K562 (cell line): ENCODE measurements around the gene COLQ. TPM values are rescaled to one million over a fixed set of nuclear protein-coding genes. Genes with fewer than 3 reads are reported as not detected.
A peak's percentile ranks its signal among the peaks of the same experiment; 100 is the strongest.

Experiments used
- ATAC-seq: fragments of 200-7000 bp; cut with Tn5 transposase; 3 replicates; pipeline ENCODE4 v1.9.1; 2020; ENCODE audit warnings: moderate library complexity
- BruUV-seq: library from RNA; stranded (reverse); fragments of 400-500 nt; replicated peaks from 2 replicates; lab custom pipeline; 2021; lab: Mats Ljungman, UMichigan
- CTCF ChIA-PET: fragments of 300-600 bp; formaldehyde crosslinking; extraction: SDS; loops from one replicate; lab custom pipeline; 2021; ENCODE audit warnings: low intra/inter-chr PET ratio; lab: Yijun Ruan, JAX
- POLR2A ChIA-PET: fragments of 300-600, 350-650 bp; sonication (Branson Sonifier 250); formaldehyde crosslinking; extraction: SDS; loops from one replicate; lab custom pipeline; 2021; ENCODE audit warnings: antibody characterized with exemption, inconsistent platforms; lab: Yijun Ruan, JAX
- DNase-seq, 4 experiments: peaks; one replicate each; pipeline versions ENCODE4 v3.0.0 to v3.0.0-alpha.2; 2011 to 2018; ENCODE audit warnings: low spot score in 3 of 4, mixed read lengths in 3 of 4; ENCODE audit errors: extremely low read depth in 1 of 4
- FAIRE-seq: peaks from 2 replicates; lab custom pipeline; 2011; peaks lifted over from hg19 to GRCh38; lab: Jason Lieb, UNC
- H2AFZ ChIP-seq: 2 replicates; pipeline ENCODE4 v1.6.0; 2011; ENCODE audit warnings: low read depth, low read length, control low read depth, inconsistent platforms
- H3K27ac ChIP-seq: fragments of 200-600 bp; 3 replicates; pipeline ENCODE4 v1.8.0; 2011; ENCODE audit warnings: low read depth, mild to moderate bottlenecking, control low read depth, inconsistent platforms, low read length, moderate library complexity, mixed read lengths; ENCODE audit errors: extremely low read depth
- H3K27me3 ChIP-seq, 2 experiments: fragments of 300-600 bp in 1 of 2; 2 replicates in 1 of 2; 3 replicates in 1 of 2; pipeline versions ENCODE4 v1.6.0 to v1.8.0; 2011; ENCODE audit warnings: inconsistent platforms in 2 of 2, low read length in 2 of 2, mild to moderate bottlenecking in 1 of 2, mixed read lengths in 1 of 2, moderate library complexity in 1 of 2; ENCODE audit not compliant: control insufficient read depth in 2 of 2, insufficient read depth in 2 of 2
- H3K36me3 ChIP-seq: fragments of 300-600 bp; 3 replicates; pipeline ENCODE4 v1.8.0; 2011; ENCODE audit warnings: mild to moderate bottlenecking, low read length, inconsistent platforms; ENCODE audit not compliant: control insufficient read depth, insufficient read depth
- H3K4me1 ChIP-seq, 2 experiments: fragments of 200-600 bp in 1 of 2; replicated peaks in 1 of 2; 2 replicates in 1 of 2; 3 replicates in 1 of 2; pipeline versions ENCODE4 v1.5.1 to v1.8.0; 2011; ENCODE audit warnings: inconsistent platforms in 2 of 2, low read length in 2 of 2, mild to moderate bottlenecking in 1 of 2, mixed read lengths in 1 of 2, moderate library complexity in 1 of 2; ENCODE audit not compliant: control insufficient read depth in 2 of 2, insufficient read depth in 2 of 2
- H3K4me2 ChIP-seq: 2 replicates; pipeline ENCODE4 v1.6.1; 2011; ENCODE audit warnings: low read length, control low read depth, inconsistent platforms, mixed read lengths; ENCODE audit not compliant: insufficient read depth
- H3K4me3 ChIP-seq: fragments of 200-600 bp; sonication (generic), shearing (Covaris generic); 2 replicates; pipeline ENCODE4 v1.5.1; 2016; ENCODE audit warnings: control low read depth, inconsistent platforms
- H3K79me2 ChIP-seq: fragments of 200-600 bp; 3 replicates; pipeline ENCODE4 v1.8.0; 2011; ENCODE audit warnings: low read length, inconsistent platforms; ENCODE audit not compliant: control insufficient read depth, insufficient read depth
- H3K9ac ChIP-seq, 2 experiments: 2 replicates each; pipeline versions ENCODE4 v1.6.0 to v1.6.1; 2011; ENCODE audit warnings: low read depth in 2 of 2, low read length in 2 of 2, control low read depth in 1 of 2, inconsistent platforms in 1 of 2, mild to moderate bottlenecking in 1 of 2, mixed read lengths in 1 of 2; ENCODE audit not compliant: insufficient read depth in 1 of 2
- H3K9me1 ChIP-seq: one replicate; pipeline ENCODE4 v1.6.0; 2011; ENCODE audit warnings: inconsistent platforms, mild to moderate bottlenecking, low read length, moderate library complexity; ENCODE audit not compliant: control insufficient read depth, insufficient read depth
- H3K9me3 ChIP-seq: replicated peaks from 2 replicates; pipeline ENCODE4 v1.5.1; 2011; ENCODE audit warnings: low read depth, low read length, inconsistent platforms; ENCODE audit not compliant: control insufficient read depth, insufficient read depth
- H4K20me1 ChIP-seq: replicated peaks from 2 replicates; pipeline ENCODE4 v1.6.1; 2011; ENCODE audit warnings: low read length, inconsistent platforms, mixed read lengths; ENCODE audit not compliant: control insufficient read depth, insufficient read depth
- ASH1L ChIP-seq: fragments of 450-650 bp; IDR thresholded peaks from 2 replicates; pipeline ENCODE4 v1.6.1; 2018; ENCODE audit warnings: borderline replicate concordance, mild to moderate bottlenecking, low read depth; ENCODE audit not compliant: partially characterized antibody
- CEBPG ChIP-seq, 3 experiments: fragments of 200-800 bp in 1 of 3; sonication (Bioruptor generic) in 1 of 3; sonication (generic) in 1 of 3; formaldehyde crosslinking in 1 of 3; IDR thresholded peaks in 2 of 3; conservative IDR thresholded peaks in 1 of 3; 2 replicates each; pipeline versions ENCODE4 v1.6.1 to v1.8.0; 2016 to 2022; ENCODE audit warnings: missing compliant biosample characterization in 2 of 3, missing genetic modification characterization in 2 of 3, mild to moderate bottlenecking in 1 of 3, missing genetic modification reagents in 1 of 3
- NELFE ChIP-seq: IDR thresholded peaks from 2 replicates; pipeline ENCODE4 v1.6.1; 2011; ENCODE audit warnings: mild to moderate bottlenecking; ENCODE audit not compliant: insufficient read depth, insufficient read length
- NR2C2 ChIP-seq, 2 experiments: fragments of 200-800 bp in 1 of 2; sonication (Bioruptor generic) in 1 of 2; sonication (generic) in 1 of 2; formaldehyde crosslinking in 1 of 2; IDR thresholded peaks; 2 replicates each; pipeline versions ENCODE4 v1.6.1 to v1.8.0; 2016 to 2022; ENCODE audit warnings: mild to moderate bottlenecking in 1 of 2, missing compliant biosample characterization in 1 of 2, missing genetic modification characterization in 1 of 2, missing genetic modification reagents in 1 of 2
- NRF1 ChIP-seq, 2 experiments: fragments of 450-650 bp; IDR thresholded peaks in 1 of 2; conservative IDR thresholded peaks in 1 of 2; 2 replicates each; pipeline ENCODE4 v1.6.1; 2014; ENCODE audit warnings: mild to moderate bottlenecking in 2 of 2
- POU5F1 ChIP-seq: fragments of 150-350 bp; IDR thresholded peaks from 2 replicates; pipeline ENCODE4 v1.6.1; 2014; ENCODE audit warnings: borderline replicate concordance, low read length, low read depth, mild to moderate bottlenecking; ENCODE audit not compliant: partially characterized antibody
- ZNF146 ChIP-seq: IDR thresholded peaks from one replicate; pipeline ENCODE4 v1.6.1; 2018; ENCODE audit warnings: missing compliant biosample characterization; ENCODE audit not compliant: unreplicated experiment
- WGBS: fragments of 100-300 bp; shearing (Covaris generic); methylation state at CpG from one replicate; pipeline ENCODE4 v1.1.6; 2016; ENCODE audit warnings: low coverage, mixed read lengths; ENCODE audit not compliant: insufficient coverage; ENCODE audit errors: missing lambda C conversion rate; 5-methylcytosine and 5-hydroxymethylcytosine counted together
- in situ Hi-C: fragments of 300-500 bp; cut with MboI; formaldehyde crosslinking; loops from 4 replicates; pipeline ENCODE4 v1.15.0; 2018; ENCODE audit warnings: inconsistent platforms, mixed read lengths
- intact Hi-C: fragments of 100-400 bp; cut with micrococcal nuclease; formaldehyde crosslinking; loops from 2 replicates; pipeline ENCODE4 v1.14.2; 2022
- polyA plus RNA-seq, 8 experiments: library from polyadenylated mRNA; depleted of rRNA in 4 of 8; stranded (reverse) in 5 of 8; unstranded in 3 of 8; fragments of >200 nt; fragmentation: Nextera tagmentation in 2 of 8; fragmentation: Illumina TruSeq in 1 of 8; extraction: Ambion mirVana in 2 of 8; extraction: Trizol in 1 of 8; gene quantifications; 2 replicates each; pipeline versions ENCODE4 v1.2.1 to v1.2.3, GENCODE V29; 2011 to 2014; ENCODE audit warnings: inconsistent platforms in 1 of 8, missing spikeins in 1 of 8
- total RNA-seq, 7 experiments: library from RNA; depleted of rRNA in 6 of 7; stranded (reverse); fragments of >200 nt in 6 of 7; fragmentation: Illumina TruSeq in 2 of 7; extraction: Trizol in 2 of 7; gene quantifications; 2 replicates each; pipeline versions ENCODE4 v1.2.1 to v1.2.3, GENCODE V29; 2011 to 2021; ENCODE audit warnings: low replicate concordance in 1 of 7
- TF ChIP-seq, protein P1 (sequence below): sonication (generic); formaldehyde crosslinking; IDR thresholded peaks from 2 replicates; pipeline ENCODE4 v1.9.0; 2022; ENCODE audit warnings: mild to moderate bottlenecking, missing genetic modification reagents
- TF ChIP-seq, protein P2 (sequence below): fragments of 250-450 bp; sonication (Bioruptor Pico); IDR thresholded peaks from 2 replicates; pipeline ENCODE4 v1.5.0; 2020; ENCODE audit warnings: mild to moderate bottlenecking, borderline replicate concordance
- TF ChIP-seq, protein P3 (sequence below): sonication (generic); formaldehyde crosslinking; IDR thresholded peaks from 2 replicates; pipeline ENCODE4 v1.5.0; 2020; ENCODE audit warnings: missing genetic modification reagents
- TF ChIP-seq, protein P4 (sequence below): fragments of 450-650 bp; conservative IDR thresholded peaks from 2 replicates; pipeline ENCODE4 v1.6.1; 2016; ENCODE audit warnings: missing genetic modification characterization, low read depth, mild to moderate bottlenecking, missing compliant biosample characterization, moderate library complexity
- TF ChIP-seq, protein P5 (sequence below): fragments of 450-650 bp; formaldehyde crosslinking; conservative IDR thresholded peaks from 2 replicates; pipeline ENCODE4 v1.4.0; 2022; ENCODE audit warnings: mild to moderate bottlenecking, missing genetic modification characterization

COLQ gene
- total and polyA plus RNA-seq, 9 of the 15 experiments (the other 6 are each of a cell fraction or from before 2014, with no cell fraction given) = 0.04 to 0.36 (median 0.27) TPM; not detected in 4

DNA sequence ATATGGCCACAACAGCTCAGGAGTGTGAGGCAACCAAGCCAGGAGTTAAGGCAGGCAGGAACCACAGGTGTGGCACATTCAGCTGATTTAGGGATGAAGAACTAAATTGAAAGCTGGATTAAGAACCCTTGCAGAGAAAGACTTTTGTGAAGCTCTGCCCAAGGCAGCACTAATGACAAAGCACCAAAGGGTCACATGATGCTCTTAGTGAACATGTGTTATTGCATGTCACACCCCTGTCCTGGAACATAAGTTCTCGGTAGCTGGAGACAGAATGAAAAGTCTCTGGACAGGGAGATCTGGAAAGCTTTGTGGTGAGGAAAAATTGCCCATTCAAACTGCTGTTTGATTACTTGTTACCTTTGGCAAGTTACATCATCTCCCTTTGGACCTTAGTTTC is 90.9 kb downstream of the COLQ start:
- H3K27ac ChIP-seq = no peak overlapping the region
- in situ Hi-C loops = no loop called here
- H3K4me1 ChIP-seq = peaks cover 3 to 9% of the 10 kb centered on the region in 2 experiments; a peak in 4 of 5 replicates
- no TSS peak for BruUV-seq
- no peaks in the 10 kb centered on the region for H3K9me1 ChIP-seq
- peaks cover 45% of the 10 kb centered on the region for H3K79me2 ChIP-seq
- no peak for ATAC-seq
- no peaks in the 10 kb centered on the region for H4K20me1 ChIP-seq
- no peak for DNase-seq
- no peak overlapping the region for H3K4me3 ChIP-seq
- ChIA-PET POLR2A (interaction anchor here (0.6 to 1.5 kb wide), 7 partner anchors 10 to 225 kb away, joined by 3 to 5 read pairs (median 3); partner anchors contain the start of genes CAPN7 and SH3BP5), CTCF (no interaction called here)
- H3K36me3 ChIP-seq = peaks cover 59% of the 10 kb centered on the region
- H2AFZ ChIP-seq = no peak overlapping the region
- peaks cover 5% of the 10 kb centered on the region for H3K9me3 ChIP-seq
- no peak for FAIRE-seq
- intact Hi-C loops = no loop called here
- H3K4me2 ChIP-seq = no peak overlapping the region
- H3K9ac ChIP-seq = no peak overlapping the region
- no peaks in the 10 kb centered on the region for H3K27me3 ChIP-seq
- 73% methylated on average over 1 of the region's 1 CpG for WGBS
- no peak for TF ChIP-seq ASH1L
- TF ChIP-seq, protein P1, sequence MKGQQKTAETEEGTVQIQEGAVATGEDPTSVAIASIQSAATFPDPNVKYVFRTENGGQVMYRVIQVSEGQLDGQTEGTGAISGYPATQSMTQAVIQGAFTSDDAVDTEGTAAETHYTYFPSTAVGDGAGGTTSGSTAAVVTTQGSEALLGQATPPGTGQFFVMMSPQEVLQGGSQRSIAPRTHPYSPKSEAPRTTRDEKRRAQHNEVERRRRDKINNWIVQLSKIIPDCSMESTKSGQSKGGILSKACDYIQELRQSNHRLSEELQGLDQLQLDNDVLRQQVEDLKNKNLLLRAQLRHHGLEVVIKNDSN = peak; percentile 26; the same call in 1 of the 2 replicates
- no peak; the same call in 1 of the 2 replicates for TF ChIP-seq CEBPG (CRISPR knock-in tag; IDR thresholded peaks at IDR 0.05)
- peak in 1 of 2 experiments; percentile 70; a peak in 2 of 4 replicates for TF ChIP-seq CEBPG (tag; conservative IDR thresholded peaks at IDR 0.05 in 1 of 2, IDR thresholded peaks at IDR 0.05 in 1 of 2)
- TF ChIP-seq NR2C2 (CRISPR knock-in tag; IDR thresholded peaks at IDR 0.05) = no peak
- TF ChIP-seq NR2C2 (tag; IDR thresholded peaks at IDR 0.05) = no peak
- TF ChIP-seq, protein P2, sequence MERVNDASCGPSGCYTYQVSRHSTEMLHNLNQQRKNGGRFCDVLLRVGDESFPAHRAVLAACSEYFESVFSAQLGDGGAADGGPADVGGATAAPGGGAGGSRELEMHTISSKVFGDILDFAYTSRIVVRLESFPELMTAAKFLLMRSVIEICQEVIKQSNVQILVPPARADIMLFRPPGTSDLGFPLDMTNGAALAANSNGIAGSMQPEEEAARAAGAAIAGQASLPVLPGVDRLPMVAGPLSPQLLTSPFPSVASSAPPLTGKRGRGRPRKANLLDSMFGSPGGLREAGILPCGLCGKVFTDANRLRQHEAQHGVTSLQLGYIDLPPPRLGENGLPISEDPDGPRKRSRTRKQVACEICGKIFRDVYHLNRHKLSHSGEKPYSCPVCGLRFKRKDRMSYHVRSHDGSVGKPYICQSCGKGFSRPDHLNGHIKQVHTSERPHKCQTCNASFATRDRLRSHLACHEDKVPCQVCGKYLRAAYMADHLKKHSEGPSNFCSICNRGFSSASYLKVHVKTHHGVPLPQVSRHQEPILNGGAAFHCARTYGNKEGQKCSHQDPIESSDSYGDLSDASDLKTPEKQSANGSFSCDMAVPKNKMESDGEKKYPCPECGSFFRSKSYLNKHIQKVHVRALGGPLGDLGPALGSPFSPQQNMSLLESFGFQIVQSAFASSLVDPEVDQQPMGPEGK (CRISPR knock-in tag) = no peak
- no peak for TF ChIP-seq NELFE
- no peak for TF ChIP-seq ZNF146
- no peak for TF ChIP-seq POU5F1
- TF ChIP-seq, protein P3, sequence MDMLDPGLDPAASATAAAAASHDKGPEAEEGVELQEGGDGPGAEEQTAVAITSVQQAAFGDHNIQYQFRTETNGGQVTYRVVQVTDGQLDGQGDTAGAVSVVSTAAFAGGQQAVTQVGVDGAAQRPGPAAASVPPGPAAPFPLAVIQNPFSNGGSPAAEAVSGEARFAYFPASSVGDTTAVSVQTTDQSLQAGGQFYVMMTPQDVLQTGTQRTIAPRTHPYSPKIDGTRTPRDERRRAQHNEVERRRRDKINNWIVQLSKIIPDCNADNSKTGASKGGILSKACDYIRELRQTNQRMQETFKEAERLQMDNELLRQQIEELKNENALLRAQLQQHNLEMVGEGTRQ = peak; percentile 41; the same call in 1 of the 2 replicates
- TF ChIP-seq, protein P4, sequence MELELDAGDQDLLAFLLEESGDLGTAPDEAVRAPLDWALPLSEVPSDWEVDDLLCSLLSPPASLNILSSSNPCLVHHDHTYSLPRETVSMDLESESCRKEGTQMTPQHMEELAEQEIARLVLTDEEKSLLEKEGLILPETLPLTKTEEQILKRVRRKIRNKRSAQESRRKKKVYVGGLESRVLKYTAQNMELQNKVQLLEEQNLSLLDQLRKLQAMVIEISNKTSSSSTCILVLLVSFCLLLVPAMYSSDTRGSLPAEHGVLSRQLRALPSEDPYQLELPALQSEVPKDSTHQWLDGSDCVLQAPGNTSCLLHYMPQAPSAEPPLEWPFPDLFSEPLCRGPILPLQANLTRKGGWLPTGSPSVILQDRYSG = no peak
- TF ChIP-seq, protein P5, sequence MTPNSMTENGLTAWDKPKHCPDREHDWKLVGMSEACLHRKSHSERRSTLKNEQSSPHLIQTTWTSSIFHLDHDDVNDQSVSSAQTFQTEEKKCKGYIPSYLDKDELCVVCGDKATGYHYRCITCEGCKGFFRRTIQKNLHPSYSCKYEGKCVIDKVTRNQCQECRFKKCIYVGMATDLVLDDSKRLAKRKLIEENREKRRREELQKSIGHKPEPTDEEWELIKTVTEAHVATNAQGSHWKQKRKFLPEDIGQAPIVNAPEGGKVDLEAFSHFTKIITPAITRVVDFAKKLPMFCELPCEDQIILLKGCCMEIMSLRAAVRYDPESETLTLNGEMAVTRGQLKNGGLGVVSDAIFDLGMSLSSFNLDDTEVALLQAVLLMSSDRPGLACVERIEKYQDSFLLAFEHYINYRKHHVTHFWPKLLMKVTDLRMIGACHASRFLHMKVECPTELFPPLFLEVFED (CRISPR knock-in tag) = no peak
- TF ChIP-seq NRF1 (conservative IDR thresholded peaks at IDR 0.05 in 1 of 2, IDR thresholded peaks at IDR 0.05 in 1 of 2) = no peak
